K562 (cell line): ENCODE data around the gene C1QL2.

Experiments
- CBX8 ChIP-seq: fragments of 200-600 bp; sonication (generic); IDR thresholded peaks from 2 replicates; pipeline ENCODE4 v1.6.1; 2012; ENCODE audit warnings: borderline replicate concordance, mixed run types, low read depth, mild to moderate bottlenecking, moderate library complexity, mixed read lengths, low read length, control low read depth, inconsistent platforms; ENCODE audit not compliant: poor library complexity, severe bottlenecking; ENCODE audit errors: extremely low read depth
- CTCF ChIP-seq, 3 experiments: IDR thresholded peaks in 2 of 3; conservative IDR thresholded peaks in 1 of 3; 2 replicates each; pipeline ENCODE4 v1.5.1; 2011 to 2012; ENCODE audit warnings: low read length in 3 of 3, mild to moderate bottlenecking in 3 of 3, control low read depth in 2 of 3, improper control_type of control experiment in 1 of 3, inconsistent platforms in 1 of 3, low read depth in 1 of 3, mixed read lengths in 1 of 3, moderate library complexity in 1 of 3; ENCODE audit not compliant: insufficient read depth in 2 of 3
- DIDO1 ChIP-seq: fragments of 450-650 bp; IDR thresholded peaks from 2 replicates; pipeline ENCODE4 v1.6.1; 2016; ENCODE audit warnings: low read depth, missing biosample characterization, missing genetic modification characterization
- NFE2L1 ChIP-seq: fragments of 450-650 bp; IDR thresholded peaks from 2 replicates; pipeline ENCODE4 v1.6.1; 2016; ENCODE audit warnings: missing genetic modification characterization, low read depth, mild to moderate bottlenecking, missing compliant biosample characterization, moderate library complexity, borderline replicate concordance
- NFRKB ChIP-seq: fragments of 450-650 bp; IDR thresholded peaks from 2 replicates; pipeline ENCODE4 v1.6.1; 2016; ENCODE audit warnings: low read depth

GRCh38 chr2:119204525-119204924, 46.0 kb upstream of the C1QL2 start:
- TF ChIP-seq CTCF (IDR thresholded peaks at IDR 0.05 in 2 of 3, conservative IDR thresholded peaks at IDR 0.05 in 1 of 3; ENCODE audit: insufficient read depth in 2 of 3, low read depth in 1 of 3, low read length in 3 of 3) = no peak
- no peak for TF ChIP-seq NFRKB
- TF ChIP-seq NFE2L1 (tag) = no peak
- no peak for TF ChIP-seq CBX8
- TF ChIP-seq DIDO1 = no peak
